Measurements from ENCODE around the gene RHBDL1.

- TF ChIP-seq CTCF (IDR thresholded peaks at IDR 0.05 in 2 of 3, conservative IDR thresholded peaks at IDR 0.05 in 1 of 3; ENCODE audit: control insufficient read depth in 2 of 3, extremely low read depth in 1 of 3, insufficient read depth in 1 of 3, low read depth in 3 of 3, low read length in 3 of 3) = no peak
- TF ChIP-seq ASH2L (IDR thresholded peaks at IDR 0.05; ENCODE audit: borderline replicate concordance, low read depth) = no peak
- TF ChIP-seq JUND (IDR thresholded peaks at IDR 0.05; ENCODE audit: low read depth, low read length) = no peak
- TF ChIP-seq MTA3 (IDR thresholded peaks at IDR 0.05; ENCODE audit: borderline replicate concordance, low read length) = no peak
- TF ChIP-seq SREBF1 (IDR thresholded peaks at IDR 0.05; ENCODE audit: low read length) = no peak
- TF ChIP-seq EZH2 (IDR thresholded peaks at IDR 0.05; ENCODE audit: borderline replicate concordance, control insufficient read depth, low read depth, low read length) = no peak
- no peak for TF ChIP-seq ATF3 (IDR thresholded peaks at IDR 0.05; ENCODE audit: borderline replicate concordance, extremely low read depth, low read depth, low read length)
- no peak for TF ChIP-seq SPI1 (IDR thresholded peaks at IDR 0.05; ENCODE audit: borderline replicate concordance, insufficient read depth, low read depth, low read length)
Measured at GRCh38 chr16:678209-678857, 2.9 kb downstream of the RHBDL1 start.
